OCI-LY7 (cell line): ENCODE measurements around the gene MPV17L2.
A peak's percentile ranks its signal among the peaks of the same experiment; 100 is the strongest.

Experiments used
- EZH2phosphoT487 ChIP-seq: fragments of 200-600 bp; sonication (generic); IDR thresholded peaks from 2 replicates; pipeline ENCODE4 v1.6.1; 2018; ENCODE audit warnings: low read depth, borderline replicate concordance, mild to moderate bottlenecking, mixed run types, antibody characterized with exemption, low read length, moderate library complexity, mixed read lengths
- TF ChIP-seq, protein P1 (sequence below): fragments of 200-600 bp; sonication (generic); conservative IDR thresholded peaks from 2 replicates; pipeline ENCODE4 v1.5.1; 2014; ENCODE audit warnings: mild to moderate bottlenecking, antibody characterized with exemption, low read length, moderate library complexity, mixed read lengths

DNA sequence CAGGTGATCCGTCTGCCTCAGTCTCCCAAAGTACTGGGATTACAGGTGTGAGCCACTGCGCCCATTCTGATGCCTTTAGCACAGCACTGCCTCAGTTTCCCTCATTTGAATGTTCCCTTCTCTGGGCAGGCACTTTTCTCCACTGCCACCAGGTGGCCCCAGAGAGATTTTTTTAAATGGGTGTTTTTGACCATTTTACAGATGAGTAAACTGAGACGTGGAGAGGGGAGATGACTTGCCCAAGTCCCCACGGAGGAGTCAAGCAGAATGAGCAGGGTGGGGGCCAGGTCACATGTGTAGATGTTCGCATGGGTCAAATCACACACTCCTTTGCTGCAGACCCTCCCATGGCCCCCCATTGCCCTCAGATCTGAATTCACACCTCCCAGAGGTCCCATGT lies 36.5 kb downstream of the MPV17L2 start:
- TF ChIP-seq, protein P1, sequence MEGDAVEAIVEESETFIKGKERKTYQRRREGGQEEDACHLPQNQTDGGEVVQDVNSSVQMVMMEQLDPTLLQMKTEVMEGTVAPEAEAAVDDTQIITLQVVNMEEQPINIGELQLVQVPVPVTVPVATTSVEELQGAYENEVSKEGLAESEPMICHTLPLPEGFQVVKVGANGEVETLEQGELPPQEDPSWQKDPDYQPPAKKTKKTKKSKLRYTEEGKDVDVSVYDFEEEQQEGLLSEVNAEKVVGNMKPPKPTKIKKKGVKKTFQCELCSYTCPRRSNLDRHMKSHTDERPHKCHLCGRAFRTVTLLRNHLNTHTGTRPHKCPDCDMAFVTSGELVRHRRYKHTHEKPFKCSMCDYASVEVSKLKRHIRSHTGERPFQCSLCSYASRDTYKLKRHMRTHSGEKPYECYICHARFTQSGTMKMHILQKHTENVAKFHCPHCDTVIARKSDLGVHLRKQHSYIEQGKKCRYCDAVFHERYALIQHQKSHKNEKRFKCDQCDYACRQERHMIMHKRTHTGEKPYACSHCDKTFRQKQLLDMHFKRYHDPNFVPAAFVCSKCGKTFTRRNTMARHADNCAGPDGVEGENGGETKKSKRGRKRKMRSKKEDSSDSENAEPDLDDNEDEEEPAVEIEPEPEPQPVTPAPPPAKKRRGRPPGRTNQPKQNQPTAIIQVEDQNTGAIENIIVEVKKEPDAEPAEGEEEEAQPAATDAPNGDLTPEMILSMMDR, result peak; percentile 76
- no peak for TF ChIP-seq EZH2phosphoT487
